DOHH2 (cell line): ENCODE measurements around the gene TBC1D25.

Experiments
- EZH2phosphoT487 ChIP-seq: fragments of 200-600 bp; sonication (generic); IDR thresholded peaks from 2 replicates; pipeline ENCODE4 v1.6.1; 2017; ENCODE audit warnings: borderline replicate concordance, mild to moderate bottlenecking, antibody characterized with exemption, low read length, moderate library complexity, mixed read lengths
- TF ChIP-seq, protein P1 (sequence below): fragments of 200-600 bp; sonication (generic); IDR thresholded peaks from one replicate; pipeline ENCODE4 v1.5.1; 2014; ENCODE audit warnings: antibody characterized with exemption, mild to moderate bottlenecking, low read depth, low read length; ENCODE audit not compliant: poor library complexity, severe bottlenecking

DNA sequence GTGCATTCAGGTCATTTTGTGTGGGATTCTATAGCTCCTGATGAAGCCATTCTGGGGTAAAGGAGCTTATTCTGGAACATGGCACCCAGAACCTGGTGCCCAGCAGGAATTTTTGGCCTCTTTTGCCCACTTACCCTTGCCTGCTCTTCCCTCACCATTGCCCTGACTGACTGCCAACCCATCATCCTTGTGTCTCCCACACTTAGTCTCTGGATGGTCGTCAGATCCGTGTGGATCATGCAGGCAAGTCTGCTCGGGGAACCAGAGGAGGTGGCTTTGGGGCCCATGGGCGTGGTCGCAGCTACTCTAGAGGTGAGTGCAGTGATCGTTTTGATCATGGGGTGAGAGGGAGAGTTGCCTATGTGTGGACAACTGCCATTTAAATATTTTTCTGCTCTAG, 36.6 kb downstream of the TBC1D25 start:
- TF ChIP-seq, protein P1, sequence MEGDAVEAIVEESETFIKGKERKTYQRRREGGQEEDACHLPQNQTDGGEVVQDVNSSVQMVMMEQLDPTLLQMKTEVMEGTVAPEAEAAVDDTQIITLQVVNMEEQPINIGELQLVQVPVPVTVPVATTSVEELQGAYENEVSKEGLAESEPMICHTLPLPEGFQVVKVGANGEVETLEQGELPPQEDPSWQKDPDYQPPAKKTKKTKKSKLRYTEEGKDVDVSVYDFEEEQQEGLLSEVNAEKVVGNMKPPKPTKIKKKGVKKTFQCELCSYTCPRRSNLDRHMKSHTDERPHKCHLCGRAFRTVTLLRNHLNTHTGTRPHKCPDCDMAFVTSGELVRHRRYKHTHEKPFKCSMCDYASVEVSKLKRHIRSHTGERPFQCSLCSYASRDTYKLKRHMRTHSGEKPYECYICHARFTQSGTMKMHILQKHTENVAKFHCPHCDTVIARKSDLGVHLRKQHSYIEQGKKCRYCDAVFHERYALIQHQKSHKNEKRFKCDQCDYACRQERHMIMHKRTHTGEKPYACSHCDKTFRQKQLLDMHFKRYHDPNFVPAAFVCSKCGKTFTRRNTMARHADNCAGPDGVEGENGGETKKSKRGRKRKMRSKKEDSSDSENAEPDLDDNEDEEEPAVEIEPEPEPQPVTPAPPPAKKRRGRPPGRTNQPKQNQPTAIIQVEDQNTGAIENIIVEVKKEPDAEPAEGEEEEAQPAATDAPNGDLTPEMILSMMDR = no peak
- TF ChIP-seq EZH2phosphoT487 = no peak
